GM18511 (cell line): Measurements from ENCODE around the gene ADARB1.

Source experiments
- ATAC-seq: cut with Tn5 transposase; IDR thresholded peaks from one replicate; pipeline ENCODE4 v1.9.1; 2021; ENCODE audit warnings: mild to moderate bottlenecking, moderate library complexity; ENCODE audit not compliant: unreplicated experiment

ADARB1 gene

GRCh38 chr21:45054227-45054926 is 20.0 kb upstream of the ADARB1 start:
- no peak for ATAC-seq

- ATAC-seq: no peak
These were observed 19.3 kb upstream of the ADARB1 start for GRCh38 chr21:45054927-45055612.

- no peak for ATAC-seq
These were observed 18.5 kb upstream of the ADARB1 start for GRCh38 chr21:45055861-45056260.

- no peak for ATAC-seq
These were observed 18.0 kb upstream of the ADARB1 start for GRCh38 chr21:45056296-45056904.

GRCh38 chr21:45056917-45057560 is 17.3 kb upstream of the ADARB1 start:
- ATAC-seq: no peak

DNA sequence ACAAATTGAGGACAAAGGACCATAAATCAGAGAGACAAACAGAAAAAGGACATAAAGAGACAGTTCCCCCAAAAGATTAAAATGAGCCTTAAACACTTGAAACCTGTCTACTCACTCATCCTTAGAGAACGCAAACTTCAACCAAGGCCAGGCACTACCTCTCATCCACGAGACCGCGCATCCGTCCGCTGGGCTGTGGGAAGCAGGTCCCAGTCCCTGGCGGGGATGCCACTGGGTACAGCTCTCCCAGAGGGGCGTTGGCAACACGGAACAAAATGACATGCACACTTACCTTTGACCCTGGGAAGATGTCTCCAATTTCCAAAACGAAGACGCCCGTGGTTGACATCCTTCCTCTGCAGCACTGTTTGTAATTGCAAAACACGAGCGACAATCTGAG is 16.5 kb upstream of the ADARB1 start:
- no peak for ATAC-seq

- ATAC-seq: no peak
These were observed 15.3 kb upstream of the ADARB1 start for GRCh38 chr21:45059121-45059520.

- no peak for ATAC-seq
These were observed 14.3 kb upstream of the ADARB1 start for GRCh38 chr21:45060089-45060488.

GRCh38 chr21:45060675-45061311 is 13.6 kb upstream of the ADARB1 start:
- no peak for ATAC-seq

DNA sequence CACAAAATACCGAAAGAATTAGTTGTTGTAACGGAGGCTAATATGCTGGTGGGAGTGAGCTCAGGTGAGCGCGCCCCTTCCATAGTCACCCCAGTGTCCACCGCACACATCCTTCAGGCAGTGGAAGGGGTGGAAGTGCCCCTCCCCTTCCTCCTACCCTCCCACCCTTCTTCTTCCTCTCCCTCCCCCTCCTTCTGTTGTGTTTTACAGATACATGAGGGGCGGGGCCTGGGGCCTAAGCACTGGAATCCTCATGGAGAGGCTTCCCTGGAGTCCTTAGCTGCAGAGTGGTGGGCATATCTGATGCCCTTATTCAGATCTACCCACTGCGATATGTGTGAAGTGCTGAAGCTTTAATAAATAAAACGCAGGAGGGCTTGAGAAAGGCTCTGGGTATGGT is 10.3 kb upstream of the ADARB1 start:
- ATAC-seq: no peak

- ATAC-seq: no peak
These were observed 9.6 kb upstream of the ADARB1 start for GRCh38 chr21:45064618-45065399.

- ATAC-seq: no peak
These were observed 6.7 kb upstream of the ADARB1 start for GRCh38 chr21:45067462-45068285.

GRCh38 chr21:45069085-45069484 is 5.3 kb upstream of the ADARB1 start:
- ATAC-seq: no peak

GRCh38 chr21:45069711-45070110 is 4.7 kb upstream of the ADARB1 start:
- no peak for ATAC-seq

DNA sequence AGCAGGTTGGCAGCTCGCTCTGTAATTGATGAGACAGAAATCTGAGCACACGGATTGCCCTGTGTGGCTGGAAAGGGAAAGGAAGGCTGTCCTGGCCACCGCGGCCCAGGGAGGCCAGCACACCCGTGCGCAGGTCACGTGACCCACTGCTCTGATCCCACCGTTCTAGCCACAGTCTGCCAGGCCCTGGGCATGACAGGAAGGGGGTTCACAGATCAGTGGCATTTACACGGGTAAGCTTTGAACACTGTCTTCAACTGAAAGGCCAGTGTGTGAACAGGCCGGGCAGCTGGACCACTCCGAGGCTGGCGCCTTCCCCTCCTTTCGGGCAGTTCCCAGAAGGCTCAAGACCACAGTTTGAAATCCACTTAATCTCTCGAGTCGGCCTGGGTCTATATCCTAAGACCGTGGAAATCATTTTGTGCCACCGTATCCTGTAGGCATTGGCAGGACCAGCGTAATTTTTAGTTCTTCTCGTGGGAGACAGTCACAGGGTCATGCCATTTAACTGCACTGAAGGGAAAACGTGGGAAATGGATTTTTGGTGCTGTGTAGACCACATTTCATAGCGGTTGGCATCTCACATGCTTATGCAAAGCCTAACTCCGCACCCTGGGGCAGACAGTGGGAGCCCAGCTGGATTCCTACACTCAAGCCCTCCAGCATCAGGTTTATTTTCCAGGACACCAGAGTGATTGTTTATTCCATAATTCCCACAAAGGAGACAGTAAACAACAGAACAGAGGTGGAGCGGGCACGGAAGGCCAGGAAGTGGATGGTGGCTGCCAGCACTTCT is 3.1 kb upstream of the ADARB1 start:
- no peak for ATAC-seq

- no peak for ATAC-seq
These were observed 2.3 kb upstream of the ADARB1 start for GRCh38 chr21:45071874-45072737.

DNA sequence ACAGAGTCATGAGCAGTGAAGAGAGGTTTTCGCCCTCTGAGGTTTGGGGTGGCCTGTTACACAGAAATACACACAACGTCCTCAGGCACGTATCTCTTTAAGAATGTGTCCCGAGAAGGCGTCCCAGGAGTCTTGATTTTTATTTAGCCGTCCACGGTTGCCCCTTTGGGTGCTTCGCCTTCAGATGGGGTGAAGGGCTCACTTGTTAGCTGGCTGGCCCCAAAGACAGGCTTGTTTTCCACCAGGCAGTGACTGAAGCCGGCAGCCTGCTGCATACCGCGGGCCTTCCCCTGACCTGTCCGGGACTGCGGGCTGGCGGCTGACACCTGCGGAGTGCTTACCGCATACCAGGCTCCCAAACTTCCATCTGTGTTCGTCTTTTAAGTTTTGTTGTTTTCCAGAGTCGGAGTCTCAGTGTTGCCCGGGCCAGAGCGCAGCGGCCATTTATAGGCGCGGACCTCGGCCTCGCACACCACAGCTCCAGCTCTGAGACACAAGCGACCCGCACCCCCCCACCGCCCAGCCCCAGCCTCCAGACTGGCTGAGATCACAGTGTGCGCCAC is 1.6 kb upstream of the ADARB1 start:
- no peak for ATAC-seq
